Measurements from ENCODE around the gene PDZRN4.

DNA sequence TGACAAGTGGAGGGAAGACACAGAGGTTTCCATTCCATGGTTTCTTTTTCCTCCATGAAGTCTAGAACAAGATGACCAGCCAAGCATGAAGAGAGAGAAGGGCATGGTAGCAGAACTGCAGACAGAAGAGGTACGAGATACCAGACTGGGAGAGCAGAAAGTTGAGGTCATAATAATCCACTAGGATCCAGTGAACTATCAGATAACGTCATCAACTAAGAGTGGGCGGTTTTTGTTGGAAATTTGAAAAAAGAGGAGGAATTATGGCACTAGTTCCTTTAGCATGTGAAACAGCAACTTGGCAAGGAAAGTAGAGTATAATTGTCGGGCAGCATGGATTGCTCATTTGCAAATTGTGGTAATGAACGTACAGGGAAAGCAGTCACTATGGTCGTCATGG lies 357.6 kb downstream of the PDZRN4 start:
- TF ChIP-seq POLR2A (IDR thresholded peaks at IDR 0.05; ENCODE audit: low read depth, low read length) (no peak), CEBPB (IDR thresholded peaks at IDR 0.05; ENCODE audit: low read depth, low read length) (no peak), MXI1 (IDR thresholded peaks at IDR 0.05; ENCODE audit: borderline replicate concordance, low read depth, low read length) (no peak)
- TF ChIP-seq, protein P1, sequence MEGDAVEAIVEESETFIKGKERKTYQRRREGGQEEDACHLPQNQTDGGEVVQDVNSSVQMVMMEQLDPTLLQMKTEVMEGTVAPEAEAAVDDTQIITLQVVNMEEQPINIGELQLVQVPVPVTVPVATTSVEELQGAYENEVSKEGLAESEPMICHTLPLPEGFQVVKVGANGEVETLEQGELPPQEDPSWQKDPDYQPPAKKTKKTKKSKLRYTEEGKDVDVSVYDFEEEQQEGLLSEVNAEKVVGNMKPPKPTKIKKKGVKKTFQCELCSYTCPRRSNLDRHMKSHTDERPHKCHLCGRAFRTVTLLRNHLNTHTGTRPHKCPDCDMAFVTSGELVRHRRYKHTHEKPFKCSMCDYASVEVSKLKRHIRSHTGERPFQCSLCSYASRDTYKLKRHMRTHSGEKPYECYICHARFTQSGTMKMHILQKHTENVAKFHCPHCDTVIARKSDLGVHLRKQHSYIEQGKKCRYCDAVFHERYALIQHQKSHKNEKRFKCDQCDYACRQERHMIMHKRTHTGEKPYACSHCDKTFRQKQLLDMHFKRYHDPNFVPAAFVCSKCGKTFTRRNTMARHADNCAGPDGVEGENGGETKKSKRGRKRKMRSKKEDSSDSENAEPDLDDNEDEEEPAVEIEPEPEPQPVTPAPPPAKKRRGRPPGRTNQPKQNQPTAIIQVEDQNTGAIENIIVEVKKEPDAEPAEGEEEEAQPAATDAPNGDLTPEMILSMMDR (conservative IDR thresholded peaks at IDR 0.05; ENCODE audit: low read depth, low read length), result no peak
- TF ChIP-seq, protein P2, sequence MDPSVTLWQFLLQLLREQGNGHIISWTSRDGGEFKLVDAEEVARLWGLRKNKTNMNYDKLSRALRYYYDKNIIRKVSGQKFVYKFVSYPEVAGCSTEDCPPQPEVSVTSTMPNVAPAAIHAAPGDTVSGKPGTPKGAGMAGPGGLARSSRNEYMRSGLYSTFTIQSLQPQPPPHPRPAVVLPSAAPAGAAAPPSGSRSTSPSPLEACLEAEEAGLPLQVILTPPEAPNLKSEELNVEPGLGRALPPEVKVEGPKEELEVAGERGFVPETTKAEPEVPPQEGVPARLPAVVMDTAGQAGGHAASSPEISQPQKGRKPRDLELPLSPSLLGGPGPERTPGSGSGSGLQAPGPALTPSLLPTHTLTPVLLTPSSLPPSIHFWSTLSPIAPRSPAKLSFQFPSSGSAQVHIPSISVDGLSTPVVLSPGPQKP (IDR thresholded peaks at IDR 0.05; ENCODE audit: borderline replicate concordance, low read depth, low read length), result no peak

Measured in IMR-90 (cell line).